ENCODE measurements around the gene SHC3. TPM values are rescaled to one million over a fixed set of nuclear protein-coding genes. Genes with fewer than 3 reads are reported as not detected.
A peak's percentile ranks its signal among the peaks of the same experiment; 100 is the strongest.

The SHC3 gene
- total RNA-seq, 1 experiment from 2014 or later: 4.0 TPM

- Mint-ChIP-seq H3K4me3 (ENCODE audit: low read depth, unreplicated experiment) (peak overlapping the region; percentile 70), H3K4me1 (ENCODE audit: low read depth, unreplicated experiment) (no peaks in the 10 kb centered on the region), H3K9me3 (ENCODE audit: low read depth, unreplicated experiment) (no peaks in the 10 kb centered on the region), H3K36me3 (ENCODE audit: insufficient read depth, unreplicated experiment) (no peaks in the 10 kb centered on the region), H3K27ac (ENCODE audit: unreplicated experiment) (no peak overlapping the region), H3K27me3 (ENCODE audit: unreplicated experiment) (no peaks in the 10 kb centered on the region)
- CTCF ChIA-PET: no interaction called here
- no peak for DNase-seq
- TF ChIP-seq CTCF (IDR thresholded peaks at IDR 0.05; ENCODE audit: unreplicated experiment): no peak
- intact Hi-C loops (cut with micrococcal nuclease; ENCODE audit: unreplicated experiment): no loop called here
- BruUV-seq (replicated peaks): no TSS peak
These were observed 186.1 kb downstream of the SHC3 start for GRCh38 chr9:88992556-88992955.

- CTCF ChIA-PET: no interaction called here
- Mint-ChIP-seq H3K9me3 (ENCODE audit: low read depth, unreplicated experiment) (no peaks in the 10 kb centered on the region), H3K4me1 (ENCODE audit: low read depth, unreplicated experiment) (no peaks in the 10 kb centered on the region), H3K36me3 (ENCODE audit: insufficient read depth, unreplicated experiment) (no peaks in the 10 kb centered on the region), H3K27ac (ENCODE audit: unreplicated experiment) (no peak within 1 kb of the TSS), H3K27me3 (ENCODE audit: unreplicated experiment) (peaks cover 4% of the 10 kb centered on the region), H3K4me3 (ENCODE audit: low read depth, unreplicated experiment) (peak within 1 kb of the TSS; percentile 70)
- DNase-seq: peak; percentile 15
- no TSS peak for BruUV-seq (replicated peaks)
- intact Hi-C loops (cut with micrococcal nuclease; ENCODE audit: unreplicated experiment): no loop called here
- no peak for TF ChIP-seq CTCF (IDR thresholded peaks at IDR 0.05; ENCODE audit: unreplicated experiment)
These were observed 187.3 kb downstream of the SHC3 start, which contains the start of gene S1PR3 for GRCh38 chr9:88991066-88992034. TSS of gene S1PR3 (plus strand) at chr9:88991468. CDS start at chr9:89001201, 9,733 bp downstream.

GRCh38 chr9:88990729-88991065 is 187.9 kb downstream of the SHC3 start:
- no peak for TF ChIP-seq CTCF (IDR thresholded peaks at IDR 0.05; ENCODE audit: unreplicated experiment)
- Mint-ChIP-seq H3K27ac (ENCODE audit: unreplicated experiment) (no peak overlapping the region), H3K4me1 (ENCODE audit: low read depth, unreplicated experiment) (no peaks in the 10 kb centered on the region), H3K4me3 (ENCODE audit: low read depth, unreplicated experiment) (no peak overlapping the region), H3K36me3 (ENCODE audit: insufficient read depth, unreplicated experiment) (no peaks in the 10 kb centered on the region), H3K27me3 (ENCODE audit: unreplicated experiment) (peaks cover 10% of the 10 kb centered on the region), H3K9me3 (ENCODE audit: low read depth, unreplicated experiment) (no peaks in the 10 kb centered on the region)
- no TSS peak for BruUV-seq (replicated peaks)
- DNase-seq: no peak
- intact Hi-C loops (cut with micrococcal nuclease; ENCODE audit: unreplicated experiment): no loop called here
- CTCF ChIA-PET: no interaction called here

- Mint-ChIP-seq H3K4me3 (ENCODE audit: low read depth, unreplicated experiment) (no peak overlapping the region), H3K9me3 (ENCODE audit: low read depth, unreplicated experiment) (no peaks in the 10 kb centered on the region), H3K27ac (ENCODE audit: unreplicated experiment) (no peak overlapping the region), H3K36me3 (ENCODE audit: insufficient read depth, unreplicated experiment) (no peaks in the 10 kb centered on the region), H3K27me3 (ENCODE audit: unreplicated experiment) (peaks cover 15% of the 10 kb centered on the region), H3K4me1 (ENCODE audit: low read depth, unreplicated experiment) (no peaks in the 10 kb centered on the region)
- CTCF ChIA-PET: no interaction called here
- no TSS peak for BruUV-seq (replicated peaks)
- no peak for TF ChIP-seq CTCF (IDR thresholded peaks at IDR 0.05; ENCODE audit: unreplicated experiment)
- DNase-seq: no peak
- intact Hi-C loops (cut with micrococcal nuclease; ENCODE audit: unreplicated experiment): no loop called here
These were observed 188.4 kb downstream of the SHC3 start for GRCh38 chr9:88990041-88990728.

Measured in Calu3 (cell line).